NB4 (cell line): Measurements from ENCODE around the gene ZNF23.

Experiments used
- CTCF ChIP-seq: IDR thresholded peaks from one replicate; pipeline ENCODE4 v1.5.1; 2012; ENCODE audit warnings: low read depth, low read length
- MAX ChIP-seq: IDR thresholded peaks from 2 replicates; pipeline ENCODE4 v1.6.1; 2011; ENCODE audit warnings: low read depth, low read length
- POLR2A ChIP-seq: IDR thresholded peaks from 2 replicates; pipeline ENCODE4 v1.6.1; 2011; ENCODE audit warnings: mild to moderate bottlenecking; ENCODE audit not compliant: insufficient read length; ENCODE audit errors: extremely low read depth

GRCh38 chr16:71410146-71410545 lies 51.9 kb downstream of the ZNF23 start:
- TF ChIP-seq CTCF (no peak), POLR2A (no peak), MAX (no peak)
